ENCODE results near the gene KIAA1191. TPM values are rescaled to one million over a fixed set of nuclear protein-coding genes. Genes with fewer than 3 reads are reported as not detected.
A peak's percentile ranks its signal among the peaks of the same experiment; 100 is the strongest.

Gene KIAA1191
- total and polyA plus RNA-seq, 2 of the 4 experiments (the other 2 are of a cell fraction), result 114 to 124 TPM

DNA sequence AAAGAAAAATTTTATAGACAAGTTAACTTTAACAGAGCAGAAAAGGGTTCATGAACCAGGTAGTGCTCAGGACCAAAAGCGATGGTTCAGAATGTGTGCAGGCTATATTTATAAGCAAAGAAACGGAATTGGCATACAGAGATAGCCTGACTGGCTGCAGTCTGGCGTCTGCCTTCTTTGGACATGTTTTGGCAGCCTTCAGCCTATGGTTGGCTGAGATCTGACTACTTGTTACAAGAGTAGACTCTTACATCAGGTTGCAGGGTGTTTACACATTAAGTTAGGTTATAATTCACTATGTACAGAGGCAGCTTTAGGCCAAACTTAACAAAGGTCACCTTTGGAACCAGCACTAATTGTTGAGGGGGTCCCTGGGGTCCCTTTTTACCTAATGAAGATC is 19.9 kb upstream of the KIAA1191 start:
- H3K56ac ChIP-seq (ENCODE audit: extremely low read depth, insufficient read depth, low read length), result no peak overlapping the region
- H3K4me1 ChIP-seq (ENCODE audit: control insufficient read depth, insufficient read depth, low read length), result no peaks in the 10 kb centered on the region
- H2BK15ac ChIP-seq (ENCODE audit: low read depth, low read length), result no peak overlapping the region
- dilution Hi-C loops (cut with HindIII; ENCODE audit: low sequenced_read_pairs, unreplicated experiment) (no loop called here), in situ Hi-C loops (cut with MboI; ENCODE audit: low sequenced_read_pairs) (no loop called here), intact Hi-C loops (cut with micrococcal nuclease) (no loop called here)
- H3K18ac ChIP-seq (ENCODE audit: low read depth, low read length), result no peak overlapping the region
- H2BK120ac ChIP-seq (ENCODE audit: low read depth, low read length), result no peak overlapping the region
- no peak overlapping the region for H3K14ac ChIP-seq (replicated peaks; ENCODE audit: low read depth, low read length)
- no peak overlapping the region for H2AK5ac ChIP-seq (ENCODE audit: low read depth, low read length)
- no peak overlapping the region for H3K4ac ChIP-seq (ENCODE audit: low read depth, low read length)
- no peak overlapping the region for H3K27ac ChIP-seq (ENCODE audit: insufficient read depth, low read length)
- POLR2A ChIA-PET (ENCODE audit: unreplicated experiment), result no interaction called here
- no peak overlapping the region for H3K4me2 ChIP-seq (ENCODE audit: low read depth, low read length)
- no peaks in the 10 kb centered on the region for H3K9me3 ChIP-seq (ENCODE audit: control insufficient read depth, insufficient read depth, low read length)
- H4K20me1 ChIP-seq (ENCODE audit: insufficient read depth, low read length), result no peaks in the 10 kb centered on the region; the same call in 1 of the 2 replicates
- no peak overlapping the region for H4K5ac ChIP-seq (ENCODE audit: low read depth, low read length)
- H2BK5ac ChIP-seq (ENCODE audit: low read depth, low read length, poor library complexity, severe bottlenecking), result no peak overlapping the region
- no peak overlapping the region for H4K91ac ChIP-seq (ENCODE audit: insufficient read depth, low read depth, low read length)
- H3K36me3 ChIP-seq (ENCODE audit: control insufficient read depth, insufficient read depth, low read length), result peaks cover 35% of the 10 kb centered on the region
- no peaks in the 10 kb centered on the region for H3K27me3 ChIP-seq (ENCODE audit: control insufficient read depth, insufficient read depth, low read length)
- H3K79me1 ChIP-seq (ENCODE audit: low read depth in 1 of 2, low read length in 2 of 2), result peaks cover 5 to 13% of the 10 kb centered on the region in 2 experiments; a peak in 3 of 4 replicates
- H3K23ac ChIP-seq (ENCODE audit: low read depth, low read length), result no peak overlapping the region
- no peak overlapping the region for H2AK9ac ChIP-seq (replicated peaks; ENCODE audit: low read depth, low read length, poor library complexity)
- H4K8ac ChIP-seq (ENCODE audit: low read depth in 2 of 2, low read length in 2 of 2), result no peak overlapping the region
- CTCF ChIA-PET, result no interaction called here
- no TSS peak for BruUV-seq (replicated peaks)
- H2BK20ac ChIP-seq (ENCODE audit: low read depth, low read length), result no peak overlapping the region
- TF ChIP-seq NFE2L2 (IDR thresholded peaks at IDR 0.05; ENCODE audit: low read depth, low read length) (no peak), MAFK (IDR thresholded peaks at IDR 0.05; ENCODE audit: low read depth, low read length) (no peak), CEBPB (IDR thresholded peaks at IDR 0.05; ENCODE audit: low read depth, low read length) (no peak)
- 76% methylated on average over 3 of the region's 3 CpGs; no CpG with 5 or more reads in 1 of the 2 experiments for WGBS, 2 experiments (ENCODE audit: extremely low coverage in 2 of 2, insufficient read length in 1 of 2)
- H3K4me3 ChIP-seq (ENCODE audit: insufficient read depth, low read depth, low read length), result no peak overlapping the region
- no peak overlapping the region for H3K9ac ChIP-seq (ENCODE audit: low read depth, low read length)
- H3K9me1 ChIP-seq (ENCODE audit: insufficient read depth, low read length), result no peaks in the 10 kb centered on the region; the same call in 1 of the 2 replicates
- ATAC-seq (ENCODE audit: low read depth) (peak; percentile 56), DNase-seq (peak; percentile 15)
- H2AFZ ChIP-seq (replicated peaks; ENCODE audit: low read length, poor library complexity), result no peak overlapping the region

Measured in IMR-90 (cell line).